ENCODE measurements around the gene HBM. TPM values are rescaled to one million over a fixed set of nuclear protein-coding genes. Genes with fewer than 3 reads are reported as not detected.
"Not testable (repeated sequence)": the region's sequence is repeated elsewhere in the genome, so short reads cannot be mapped to it uniquely, and the experiment has no call there.

HBM gene, protein sequence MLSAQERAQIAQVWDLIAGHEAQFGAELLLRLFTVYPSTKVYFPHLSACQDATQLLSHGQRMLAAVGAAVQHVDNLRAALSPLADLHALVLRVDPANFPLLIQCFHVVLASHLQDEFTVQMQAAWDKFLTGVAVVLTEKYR
- total RNA-seq, result not detected

DNA sequence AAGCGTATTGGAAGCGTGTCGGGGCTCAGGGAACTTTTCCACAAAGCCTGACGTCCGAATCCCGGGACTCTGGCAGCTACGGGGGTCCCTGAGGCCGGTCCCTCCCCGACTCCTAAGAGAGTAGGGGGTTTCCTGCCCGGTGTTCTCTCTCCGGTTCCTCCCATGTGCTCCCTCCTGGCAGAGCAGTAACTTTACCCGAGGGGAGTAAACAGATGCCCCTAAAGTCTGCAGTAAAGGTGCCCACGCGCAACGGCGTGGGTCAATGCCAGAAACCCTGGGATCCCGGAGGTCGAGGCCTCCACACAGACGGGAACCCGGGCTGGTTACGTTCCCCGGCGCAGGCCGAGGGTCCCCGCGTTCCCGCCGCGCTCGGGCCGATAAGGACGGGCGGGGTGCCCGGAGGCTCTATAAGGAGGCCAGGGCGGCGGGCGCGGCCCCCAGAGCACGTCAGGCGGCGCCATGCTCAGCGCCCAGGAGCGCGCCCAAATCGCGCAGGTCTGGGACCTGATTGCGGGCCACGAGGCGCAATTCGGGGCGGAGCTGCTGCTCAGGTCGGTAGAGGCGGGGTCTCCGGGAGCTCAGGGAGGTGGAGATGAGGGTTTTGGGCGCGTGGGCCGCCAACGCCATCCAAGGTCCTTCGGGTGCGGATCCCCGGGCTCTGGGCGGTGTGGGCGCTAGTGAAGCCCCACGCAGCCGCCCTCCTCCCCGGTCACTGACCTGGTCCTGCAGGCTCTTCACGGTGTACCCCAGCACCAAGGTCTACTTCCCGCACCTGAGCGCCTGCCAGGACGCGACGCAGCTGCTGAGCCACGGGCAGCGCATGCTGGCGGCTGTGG lies at the start of gene HBM:
Gene HBM (plus strand): TSS at position 440 of the 836 bp plus-strand sequence. CDS start 20 bp downstream, at position 460.
- Mint-ChIP-seq H3K27ac (no peak within 1 kb of the TSS), H3K9me3 (no peaks in the 10 kb centered on the region), H3K36me3 (ENCODE audit: low read depth) (no peaks in the 10 kb centered on the region), H3K27me3 (peaks cover 46% of the 10 kb centered on the region), H3K4me3 (no peak within 1 kb of the TSS), H3K4me1 (peaks cover 8% of the 10 kb centered on the region)
- DNase-seq, result no peak
- CTCF ChIA-PET, result no interaction called here
- POLR2A ChIA-PET, result no interaction called here

DNA sequence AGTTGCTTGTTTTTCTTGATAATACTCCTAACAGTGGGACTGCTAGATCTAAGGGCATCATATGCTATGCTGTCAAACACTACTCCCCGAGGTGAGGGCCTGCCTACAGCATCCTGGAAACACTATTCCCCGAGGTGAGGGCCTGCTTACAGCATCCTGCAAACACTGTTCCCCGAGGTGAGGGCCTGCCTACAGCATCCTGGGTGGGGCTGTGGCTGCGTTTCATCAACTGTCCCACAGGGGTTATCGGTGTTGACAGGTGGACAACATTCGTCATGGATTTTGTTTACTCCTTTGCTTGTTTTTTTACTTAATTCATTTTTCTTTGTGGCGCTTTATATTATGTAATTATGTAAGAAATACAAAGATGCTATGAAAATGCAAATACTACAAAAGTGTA lies 49.8 kb upstream of the HBM start:
- ChIA-PET POLR2A (no interaction called here), CTCF (interaction anchor here (1.2 to 1.6 kb wide), 2 partner anchors 9 to 59 kb away, joined by 3 to 17 read pairs; no protein-coding TSS in a partner anchor)
- Mint-ChIP-seq H3K9me3 (no peaks in the 10 kb centered on the region), H3K27ac (no peak overlapping the region), H3K4me1 (peaks cover 12% of the 10 kb centered on the region), H3K27me3 (no peaks in the 10 kb centered on the region), H3K4me3 (no peak overlapping the region), H3K36me3 (ENCODE audit: low read depth) (peaks cover 10% of the 10 kb centered on the region)
- no peak for DNase-seq

DNA sequence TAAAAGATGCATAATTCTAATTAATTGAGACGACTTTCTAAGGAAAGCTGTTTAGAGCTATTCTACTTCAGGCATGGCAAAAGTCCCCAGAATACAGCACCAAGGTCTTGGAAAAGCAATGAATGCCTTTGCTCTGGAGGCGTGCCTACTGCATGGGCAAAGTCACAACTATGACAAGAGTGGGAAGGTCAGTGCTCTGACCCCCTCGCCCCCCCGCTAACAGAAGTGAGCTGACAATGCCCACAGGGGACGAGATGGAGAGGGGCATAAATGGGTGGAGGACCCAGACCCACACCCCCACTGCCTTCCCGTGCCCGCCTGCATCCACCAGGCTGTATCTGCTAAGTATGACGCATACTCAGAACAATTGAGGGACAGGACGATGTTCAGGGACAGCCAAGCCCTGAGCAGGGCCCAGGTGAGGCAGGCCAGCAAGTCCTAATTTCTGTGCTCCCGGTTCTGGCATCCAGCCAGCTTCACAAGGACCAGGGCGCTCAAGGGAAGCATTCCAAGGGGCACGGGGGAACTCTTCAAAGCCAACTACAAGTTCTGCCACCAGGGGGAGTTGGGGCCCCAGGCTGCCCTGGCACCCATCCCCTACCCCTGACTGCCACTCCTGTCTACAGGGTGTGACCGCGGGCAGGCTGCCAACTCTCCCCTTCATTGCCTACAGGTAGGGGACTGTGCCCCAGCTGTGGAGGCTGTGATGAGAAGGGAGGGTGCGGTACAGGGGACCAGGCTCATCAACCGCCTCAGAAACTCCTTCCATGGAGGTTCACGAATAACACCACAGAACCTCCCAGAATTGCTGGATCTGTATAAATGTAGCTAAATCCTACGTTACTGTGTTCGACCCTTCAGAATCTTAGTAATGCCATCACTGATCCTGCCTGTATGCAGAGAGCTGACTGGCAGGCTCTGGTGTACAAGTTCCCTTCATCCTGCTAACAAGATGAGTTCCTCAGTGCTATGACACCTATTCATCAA lies 48.1 kb upstream of the HBM start:
- peaks cover 12% of the 10 kb centered on the region for H3K4me1 Mint-ChIP-seq
- ChIA-PET POLR2A (no interaction called here), CTCF (interaction anchor here (0.6 to 3.9 kb wide), 15 partner anchors 9 to 320 kb away, joined by 3 to 17 read pairs (median 4); partner anchors contain the start of gene HBQ1)
- H3K4me3 Mint-ChIP-seq, result no peak overlapping the region
- no peaks in the 10 kb centered on the region for H3K9me3 Mint-ChIP-seq
- no peaks in the 10 kb centered on the region for H3K27me3 Mint-ChIP-seq
- peak; percentile 67 for DNase-seq
- no peak overlapping the region for H3K27ac Mint-ChIP-seq
- H3K36me3 Mint-ChIP-seq (ENCODE audit: low read depth), result peaks cover 4% of the 10 kb centered on the region

DNA sequence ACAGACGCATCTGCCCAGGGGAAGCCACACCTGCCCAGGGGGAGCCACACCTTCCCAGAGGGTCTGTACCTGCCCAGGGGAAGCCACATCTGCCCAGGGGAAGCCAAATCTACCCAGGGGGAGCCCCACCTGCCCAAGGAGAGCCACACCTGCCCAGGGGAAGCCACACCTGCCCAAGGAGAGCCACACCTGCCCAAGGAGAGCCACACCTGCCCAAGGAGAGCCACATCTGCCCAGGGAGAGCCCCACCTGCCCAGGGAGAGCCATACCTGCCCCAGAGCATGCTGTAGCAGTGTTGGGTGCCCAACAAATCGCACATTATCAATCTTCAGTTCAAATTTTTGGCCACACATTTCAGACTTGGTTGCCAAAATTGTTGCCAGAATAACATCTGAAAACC lies 46.9 kb upstream of the HBM start:
- H3K27ac Mint-ChIP-seq, result no peak overlapping the region
- H3K4me3 Mint-ChIP-seq, result no peak overlapping the region
- CTCF ChIA-PET, result interaction anchor here (0.8 to 3.9 kb wide), 6 partner anchors 12 to 242 kb away, joined by 3 to 17 read pairs (median 6); no protein-coding TSS in a partner anchor
- peaks cover 4% of the 10 kb centered on the region for H3K36me3 Mint-ChIP-seq (ENCODE audit: low read depth)
- no peaks in the 10 kb centered on the region for H3K9me3 Mint-ChIP-seq
- peaks cover 2% of the 10 kb centered on the region for H3K4me1 Mint-ChIP-seq
- POLR2A ChIA-PET, result no interaction called here
- no peaks in the 10 kb centered on the region for H3K27me3 Mint-ChIP-seq
- DNase-seq, result no peak

DNA sequence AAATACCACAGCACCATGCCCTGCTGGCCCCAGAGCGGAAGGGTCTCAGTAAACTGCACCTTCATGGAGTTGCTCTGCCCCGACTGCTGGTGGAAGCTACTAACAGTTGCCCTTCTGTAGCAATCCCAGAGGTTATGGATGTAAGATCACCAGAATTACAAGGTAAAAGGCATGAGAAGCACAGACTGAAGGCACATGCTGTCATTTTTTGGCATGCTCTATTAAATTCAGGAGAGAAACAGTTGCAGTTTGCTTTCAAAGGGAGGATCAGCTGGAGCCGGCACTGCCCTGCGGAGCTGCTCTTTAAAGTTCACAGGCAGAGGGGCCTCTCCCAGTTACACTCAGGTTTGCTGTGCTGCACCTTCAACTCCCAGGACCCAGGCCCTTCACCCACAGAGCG lies 46.5 kb upstream of the HBM start:
- Mint-ChIP-seq H3K27ac (no peak overlapping the region), H3K4me3 (no peak overlapping the region), H3K4me1 (no peaks in the 10 kb centered on the region), H3K36me3 (ENCODE audit: low read depth) (peaks cover 4% of the 10 kb centered on the region), H3K9me3 (no peaks in the 10 kb centered on the region), H3K27me3 (no peaks in the 10 kb centered on the region)
- ChIA-PET POLR2A (interaction anchor here (1.3 kb wide), 1 partner anchor 10 kb away, joined by 3 read pairs; no protein-coding TSS in a partner anchor), CTCF (interaction anchor here (0.6 to 3.9 kb wide), 6 partner anchors 12 to 242 kb away, joined by 3 to 17 read pairs (median 5); no protein-coding TSS in a partner anchor)
- no peak for DNase-seq

DNA sequence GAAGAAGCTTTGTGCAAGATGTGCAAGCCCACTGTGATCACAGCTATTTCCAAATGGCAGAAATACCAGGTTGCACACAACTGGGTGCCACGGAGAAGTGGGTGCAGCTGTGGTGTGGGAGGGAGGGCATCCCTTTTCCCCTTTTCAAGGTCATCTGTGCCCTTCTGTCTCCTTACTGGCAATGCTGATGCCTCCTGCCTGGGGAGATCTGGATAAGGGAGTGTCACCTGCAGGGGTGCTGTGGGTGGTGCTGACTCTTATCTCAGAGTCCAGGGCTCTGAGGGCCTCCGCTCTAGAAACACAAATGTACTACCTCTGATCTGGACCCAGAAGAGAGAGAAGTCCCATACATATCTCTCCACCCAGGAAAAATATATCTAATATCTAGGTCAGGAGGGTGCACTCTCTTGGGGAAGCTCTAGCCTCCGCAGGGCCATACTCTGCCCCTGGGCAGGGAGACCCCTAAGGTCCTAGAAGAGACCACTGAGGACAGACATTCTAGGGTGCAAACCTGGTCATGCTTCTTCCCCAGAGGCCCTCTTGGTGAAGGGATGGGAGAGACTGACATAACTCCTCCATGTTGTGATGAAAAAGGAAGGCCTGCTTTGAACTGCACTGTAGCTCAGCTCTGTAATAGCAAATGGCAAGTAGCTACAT lies 45.8 kb upstream of the HBM start:
- ChIA-PET POLR2A (interaction anchor here (0.9 to 1.3 kb wide), 2 partner anchors 9 to 13 kb away, joined by 3 read pairs; no protein-coding TSS in a partner anchor), CTCF (interaction anchor here (0.6 to 3.9 kb wide), 6 partner anchors 13 to 241 kb away, joined by 3 to 17 read pairs (median 5); no protein-coding TSS in a partner anchor)
- Mint-ChIP-seq H3K36me3 (ENCODE audit: low read depth) (peaks cover 4% of the 10 kb centered on the region), H3K4me3 (no peak overlapping the region), H3K27me3 (no peaks in the 10 kb centered on the region), H3K27ac (no peak overlapping the region), H3K4me1 (no peaks in the 10 kb centered on the region), H3K9me3 (no peaks in the 10 kb centered on the region)
- no peak for DNase-seq

DNA sequence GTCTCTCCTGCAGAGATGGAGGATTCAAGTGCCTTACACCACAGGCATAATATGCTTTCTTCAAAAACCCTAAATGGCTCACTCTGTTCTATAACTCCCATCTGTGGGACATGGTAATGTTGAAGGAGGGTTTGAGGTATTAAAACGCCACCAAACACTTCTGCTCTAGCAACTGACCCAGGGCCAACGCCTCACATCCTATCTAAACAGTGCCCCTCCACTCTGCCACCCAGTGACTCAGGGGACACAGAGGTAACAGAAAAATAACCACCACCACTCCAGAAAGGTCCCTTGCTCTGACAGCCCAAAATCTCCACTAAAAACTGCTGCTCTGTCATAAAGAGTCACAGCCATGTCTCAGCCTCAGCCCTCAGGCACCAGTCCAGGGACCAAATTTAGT lies 45.0 kb upstream of the HBM start:
- Mint-ChIP-seq H3K9me3 (no peaks in the 10 kb centered on the region), H3K27ac (no peak overlapping the region), H3K4me1 (no peaks in the 10 kb centered on the region), H3K27me3 (no peaks in the 10 kb centered on the region), H3K36me3 (ENCODE audit: low read depth) (peaks cover 4% of the 10 kb centered on the region), H3K4me3 (no peak overlapping the region)
- no peak for DNase-seq
- CTCF ChIA-PET, result interaction anchor here (1.6 kb wide), 1 partner anchor 14 kb away, joined by 6 read pairs; no protein-coding TSS in a partner anchor
- POLR2A ChIA-PET, result no interaction called here

DNA sequence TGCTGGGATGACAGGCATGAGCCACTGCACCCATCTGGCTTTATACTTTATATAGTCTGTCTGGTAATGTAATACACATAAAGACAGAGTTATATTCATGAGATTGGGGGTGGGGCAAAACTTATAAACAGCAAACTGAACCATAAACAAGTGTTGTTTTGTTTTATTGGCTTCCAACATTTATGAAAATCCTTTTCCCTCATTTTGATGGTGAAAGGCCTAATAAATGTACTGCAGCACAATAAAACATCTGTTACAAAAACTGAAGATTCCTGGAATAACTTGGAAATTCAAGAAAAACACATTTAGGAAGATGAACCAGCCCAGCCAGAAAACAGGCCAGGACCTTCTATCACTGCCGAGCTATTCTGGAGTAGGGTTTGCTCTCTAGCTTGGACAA lies 43.4 kb upstream of the HBM start:
- no peak overlapping the region for H3K4me3 Mint-ChIP-seq
- no peak overlapping the region for H3K27ac Mint-ChIP-seq
- CTCF ChIA-PET, result interaction anchor here (0.6 to 1.0 kb wide), 2 partner anchors 15 to 333 kb away, joined by 3 read pairs; no protein-coding TSS in a partner anchor
- H3K9me3 Mint-ChIP-seq, result no peaks in the 10 kb centered on the region
- H3K4me1 Mint-ChIP-seq, result no peaks in the 10 kb centered on the region
- H3K27me3 Mint-ChIP-seq, result no peaks in the 10 kb centered on the region
- DNase-seq, result no peak
- POLR2A ChIA-PET, result no interaction called here
- no peaks in the 10 kb centered on the region for H3K36me3 Mint-ChIP-seq (ENCODE audit: low read depth)

DNA sequence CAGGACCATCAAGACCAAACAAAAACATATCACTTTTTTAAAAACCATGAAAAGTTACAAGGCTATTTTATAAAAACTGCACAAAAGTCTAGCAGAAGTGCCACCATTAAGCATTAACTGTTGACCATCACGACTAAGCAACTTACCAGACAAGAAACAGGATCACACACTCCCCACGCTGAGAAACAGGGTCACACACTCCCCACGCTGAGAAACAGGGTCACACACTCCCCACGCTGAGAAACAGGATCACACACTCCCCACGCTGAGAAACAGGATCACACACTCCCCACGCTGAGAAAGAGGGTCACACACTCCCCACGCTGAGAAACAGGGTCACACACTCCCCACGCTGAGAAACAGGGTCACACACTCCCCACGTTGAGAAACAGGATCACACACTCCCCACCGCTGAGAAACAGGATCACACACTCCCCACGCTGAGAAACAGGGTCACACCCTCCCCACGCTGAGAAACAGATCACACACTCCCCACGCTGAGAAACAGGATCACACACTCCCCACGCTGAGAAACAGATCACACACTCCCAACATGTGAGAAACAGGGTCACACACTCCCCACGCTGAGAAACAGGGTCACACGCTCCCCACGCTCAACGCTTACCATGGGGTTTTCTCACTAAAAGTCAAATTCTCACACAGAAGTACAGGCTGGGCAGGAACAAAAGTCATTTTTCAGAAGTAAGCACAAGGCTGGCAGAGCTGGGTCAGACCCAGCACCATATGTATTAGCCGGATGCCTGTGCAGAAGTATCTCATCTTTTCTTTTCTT lies 42.0 kb upstream of the HBM start:
- H3K27ac Mint-ChIP-seq, H3K4me3 Mint-ChIP-seq, CTCF ChIA-PET: not testable (repeated sequence)

DNA sequence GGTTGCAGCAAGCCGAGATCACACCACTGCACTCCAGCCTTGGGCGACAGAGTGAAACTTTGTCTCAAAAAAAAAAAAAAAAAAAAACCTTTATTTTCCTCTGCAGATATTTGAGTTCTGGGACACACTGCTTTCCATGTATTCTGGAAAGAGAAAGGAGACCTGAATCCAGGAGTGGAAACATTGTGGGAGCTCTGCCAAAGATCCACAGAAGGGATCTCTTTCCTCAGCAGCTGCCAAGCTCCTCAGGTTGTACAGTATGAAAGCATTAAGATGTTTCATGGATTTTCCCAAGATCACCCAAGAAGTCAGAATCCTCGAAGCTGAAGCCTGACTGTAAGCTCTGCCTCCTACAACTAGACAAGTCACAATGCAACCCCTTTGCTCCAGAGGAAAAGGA lies 40.8 kb upstream of the HBM start:
- ChIA-PET CTCF (interaction anchor here (0.7 to 2.3 kb wide), 3 partner anchors 8 to 33 kb away, joined by 3 to 8 read pairs (median 5); no protein-coding TSS in a partner anchor), POLR2A (no interaction called here)
- peaks cover 9% of the 10 kb centered on the region for H3K4me1 Mint-ChIP-seq
- H3K9me3 Mint-ChIP-seq, result no peaks in the 10 kb centered on the region
- H3K27me3 Mint-ChIP-seq, result no peaks in the 10 kb centered on the region
- no peak overlapping the region for H3K4me3 Mint-ChIP-seq
- DNase-seq, result no peak
- H3K27ac Mint-ChIP-seq, result no peak overlapping the region
- no peaks in the 10 kb centered on the region for H3K36me3 Mint-ChIP-seq (ENCODE audit: low read depth)

More for the DNA sequence above, 42.0 kb upstream of the HBM start:
- DNase-seq; POLR2A ChIA-PET; H3K27me3 Mint-ChIP-seq; H3K4me1 Mint-ChIP-seq; H3K36me3 Mint-ChIP-seq (ENCODE audit: low read depth); H3K9me3 Mint-ChIP-seq: not testable (repeated sequence)

DNA sequence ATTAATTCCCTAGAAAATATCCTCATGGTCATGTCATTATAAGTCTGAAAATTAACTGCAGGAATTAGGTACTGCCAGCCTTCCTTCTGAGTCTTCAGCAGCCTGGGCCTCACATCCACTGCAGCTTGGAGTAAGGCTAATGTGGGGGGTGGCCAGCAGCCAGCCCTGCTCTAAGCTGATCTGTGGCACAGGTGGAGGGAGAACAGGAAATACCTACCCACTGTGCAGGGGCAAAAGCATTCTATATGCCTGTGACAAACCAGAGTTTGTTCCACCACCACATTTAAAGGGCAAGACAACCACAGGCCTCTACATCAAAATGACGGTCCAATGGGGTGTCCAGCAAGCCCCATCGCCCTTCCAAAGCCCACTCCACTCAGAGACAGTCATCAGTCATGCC lies 36.7 kb upstream of the HBM start:
- no peak overlapping the region for H3K4me3 Mint-ChIP-seq
- CTCF ChIA-PET, result no interaction called here

More for the DNA sequence above, 36.7 kb upstream of the HBM start:
- DNase-seq, result no peak
- no peaks in the 10 kb centered on the region for H3K27me3 Mint-ChIP-seq
- peaks cover 23% of the 10 kb centered on the region for H3K4me1 Mint-ChIP-seq
- no peaks in the 10 kb centered on the region for H3K36me3 Mint-ChIP-seq (ENCODE audit: low read depth)
- POLR2A ChIA-PET, result interaction anchor here (1.0 kb wide), 1 partner anchor 9 kb away, joined by 3 read pairs; no protein-coding TSS in a partner anchor
- no peaks in the 10 kb centered on the region for H3K9me3 Mint-ChIP-seq
- no peak overlapping the region for H3K27ac Mint-ChIP-seq

Data from activated CD4-positive, alpha-beta memory T cell treated with anti-CD3 and anti-CD28 coated beads, Interleukin-2, amount 10 ng/mL, durations not matched to agents 7 days and 5 days (primary cell).